GM18951 (cell line): ENCODE measurements around the gene ADAR.

Source experiments
- POLR2A ChIP-seq: IDR thresholded peaks from 4 replicates; pipeline ENCODE4 v1.6.1; 2011; ENCODE audit warnings: mild to moderate bottlenecking; ENCODE audit not compliant: insufficient read length, insufficient read depth; ENCODE audit errors: extremely low read depth
- in situ Hi-C: fragments of 300-500 bp; cut with MboI; formaldehyde crosslinking; loops from one replicate; pipeline ENCODE4 v1.12.0; 2022; ENCODE audit warnings: low sequenced_read_pairs, mixed read lengths, inconsistent platforms; ENCODE audit not compliant: unreplicated experiment

Gene ADAR

DNA sequence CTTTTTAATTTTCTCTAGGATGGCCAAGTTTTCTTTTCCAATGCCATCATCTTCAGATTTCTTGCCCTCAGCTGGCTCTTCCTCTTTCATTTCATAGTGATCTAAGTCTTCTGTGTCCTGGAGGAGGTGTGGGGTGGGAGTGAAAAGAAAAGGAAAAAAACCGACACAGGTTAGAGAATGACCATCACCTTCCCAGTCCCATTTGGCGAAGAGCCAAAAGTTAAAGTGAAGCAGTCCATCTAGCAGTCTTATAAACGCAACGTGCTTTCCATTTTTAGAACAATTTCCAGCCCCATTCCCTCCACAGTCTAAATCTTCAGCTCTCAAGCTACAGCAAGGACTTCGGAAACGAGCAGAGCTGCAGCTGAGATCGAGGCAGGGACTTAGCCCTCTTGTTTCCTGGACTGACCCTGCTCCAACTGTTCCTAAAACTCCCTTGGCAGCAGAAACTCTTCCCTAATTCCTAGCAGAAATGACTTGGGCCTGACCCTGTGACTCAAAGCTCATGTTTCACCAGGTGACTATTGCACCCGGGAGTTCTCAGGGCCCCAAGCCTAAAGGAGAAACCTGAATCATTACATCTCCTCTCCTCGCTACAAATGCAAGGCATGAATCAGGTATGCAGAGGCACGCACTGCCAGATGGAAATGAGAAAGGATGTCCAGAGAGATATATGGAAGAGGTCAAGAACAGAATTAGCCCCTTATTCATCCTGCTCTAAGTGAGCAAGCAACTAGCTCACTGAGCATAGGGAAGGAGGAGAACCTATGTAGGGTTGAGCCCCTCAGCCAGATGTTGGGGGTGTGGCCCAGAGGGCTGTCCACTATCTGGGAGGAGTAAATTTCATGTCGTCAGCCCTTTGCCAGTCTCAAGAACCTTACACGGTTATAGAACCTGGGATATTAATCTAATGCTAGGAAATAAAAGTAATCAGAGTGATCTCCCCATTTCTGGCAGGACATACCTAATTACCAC lies 54.6 kb downstream of the ADAR start:
- in situ Hi-C loops: loop anchor here (25.0 kb wide), 1 partner anchor 334 kb away; no protein-coding TSS in a partner anchor
- TF ChIP-seq POLR2A: no peak

DNA sequence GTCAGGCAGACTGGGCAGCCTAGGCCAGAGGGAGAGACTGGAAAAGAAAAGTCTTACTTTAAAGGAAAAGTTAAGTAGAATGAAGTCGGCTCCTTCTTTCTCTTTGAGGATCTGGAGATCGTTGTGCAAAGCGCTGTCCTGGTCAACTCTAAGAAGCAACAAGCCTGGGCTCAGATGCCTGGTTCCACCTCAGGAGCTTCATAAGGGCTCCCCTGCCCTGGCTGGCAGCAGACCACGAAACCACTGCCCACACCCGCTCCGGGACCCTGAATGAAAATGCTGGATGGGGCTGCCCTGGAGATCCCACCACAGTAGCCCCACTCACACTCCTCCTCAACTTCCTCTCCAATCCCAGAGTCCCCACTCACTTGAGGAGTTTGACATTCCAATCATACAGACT lies 56.0 kb downstream of the ADAR start:
- TF ChIP-seq POLR2A: no peak
- in situ Hi-C loops: loop anchor here (25.0 kb wide), 1 partner anchor 335 kb away; no protein-coding TSS in a partner anchor

DNA sequence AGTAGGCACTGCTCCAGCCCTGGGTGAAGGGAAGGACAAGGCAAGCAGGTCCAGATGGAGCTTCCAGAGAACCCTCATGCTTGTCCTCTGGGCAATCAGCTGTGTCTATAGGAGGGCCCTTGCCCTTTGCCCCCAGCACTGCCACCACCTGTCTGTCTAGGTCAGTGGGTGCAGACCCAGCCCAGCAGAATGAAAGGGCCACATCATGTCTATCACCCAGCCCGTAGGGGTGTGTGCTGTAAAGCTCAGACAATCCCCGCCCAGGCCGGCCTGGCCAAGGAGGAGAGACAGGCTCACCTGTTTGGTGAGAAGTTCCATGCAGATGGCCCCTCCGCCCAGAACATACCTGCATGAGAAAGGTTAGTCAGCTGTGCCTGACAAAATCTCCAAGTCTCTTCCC lies 56.5 kb downstream of the ADAR start:
- TF ChIP-seq POLR2A: no peak
- in situ Hi-C loops: loop anchor here (25.0 kb wide), 1 partner anchor 336 kb away; no protein-coding TSS in a partner anchor

DNA sequence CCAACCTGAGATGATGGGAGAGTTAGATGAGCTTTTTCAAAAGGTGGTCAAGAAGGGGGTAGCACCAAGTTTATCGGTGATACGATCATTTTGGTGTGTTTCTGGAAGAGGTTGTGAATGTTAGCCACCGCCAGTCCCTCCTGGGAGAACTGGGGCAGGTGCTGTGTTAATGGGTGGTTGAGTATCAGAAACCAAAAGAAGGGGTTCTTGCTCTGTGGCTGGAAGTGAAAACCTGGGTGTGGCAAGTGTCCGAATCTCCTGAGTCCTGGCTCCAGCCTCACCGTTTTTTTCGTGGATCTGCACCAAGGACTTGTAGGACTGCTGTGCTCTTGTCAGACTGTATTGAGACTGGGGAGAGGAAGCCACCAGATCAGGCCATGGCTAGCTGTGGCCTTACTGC lies 57.3 kb downstream of the ADAR start:
- in situ Hi-C loops: loop anchor here (25.0 kb wide), 1 partner anchor 337 kb away; no protein-coding TSS in a partner anchor
- no peak for TF ChIP-seq POLR2A

DNA sequence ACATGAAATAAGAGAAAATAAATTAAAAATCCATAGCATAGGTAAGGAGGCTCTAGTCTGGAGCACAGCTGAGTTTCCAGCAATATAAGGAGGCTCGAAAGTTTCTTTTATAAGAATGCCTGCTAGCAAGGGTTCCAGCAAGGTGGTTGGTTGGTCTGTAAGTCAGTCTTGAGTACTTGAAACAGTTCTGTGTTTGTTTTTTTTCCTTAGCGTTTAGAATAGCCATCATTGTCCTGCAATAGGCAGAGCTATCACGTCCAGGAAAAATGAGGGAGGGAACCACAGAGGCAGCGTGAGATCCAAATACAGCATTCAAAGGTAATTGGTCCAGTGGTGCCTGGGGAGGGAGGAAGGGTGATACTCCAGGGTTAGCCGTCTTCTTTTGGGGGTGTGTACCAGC lies 57.9 kb downstream of the ADAR start:
- TF ChIP-seq POLR2A: no peak

DNA sequence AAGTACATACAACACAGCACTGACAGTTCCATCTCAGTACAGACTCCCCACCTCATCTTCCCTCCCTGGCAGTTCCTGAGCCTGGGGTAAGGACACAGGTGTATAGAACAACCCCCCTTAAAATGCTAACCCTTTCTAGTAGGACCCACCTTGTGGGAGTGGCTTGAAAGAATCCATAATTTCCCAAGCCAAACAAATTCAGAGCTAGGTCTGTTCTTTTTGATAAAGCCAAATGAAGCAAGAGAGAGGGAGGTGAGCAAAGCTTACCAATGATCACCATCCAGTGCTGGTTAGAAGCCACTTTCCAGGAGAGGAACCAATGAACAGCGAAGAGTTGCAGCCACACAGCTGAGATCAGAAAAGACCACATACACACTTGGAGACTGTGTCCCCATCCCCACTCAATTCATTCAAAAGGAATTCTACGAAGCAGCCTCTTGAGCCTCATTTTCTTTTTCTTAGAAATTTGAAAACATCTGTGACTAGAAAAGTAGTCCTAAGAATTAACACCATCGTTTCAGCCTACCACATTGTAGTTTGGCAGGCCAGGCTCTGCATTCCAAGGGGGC lies 58.7 kb downstream of the ADAR start:
- no peak for TF ChIP-seq POLR2A
- in situ Hi-C loops: no loop called here

More for the DNA sequence above, 57.9 kb downstream of the ADAR start:
- in situ Hi-C loops: loop anchor here (25.0 kb wide), 1 partner anchor 337 kb away; no protein-coding TSS in a partner anchor

DNA sequence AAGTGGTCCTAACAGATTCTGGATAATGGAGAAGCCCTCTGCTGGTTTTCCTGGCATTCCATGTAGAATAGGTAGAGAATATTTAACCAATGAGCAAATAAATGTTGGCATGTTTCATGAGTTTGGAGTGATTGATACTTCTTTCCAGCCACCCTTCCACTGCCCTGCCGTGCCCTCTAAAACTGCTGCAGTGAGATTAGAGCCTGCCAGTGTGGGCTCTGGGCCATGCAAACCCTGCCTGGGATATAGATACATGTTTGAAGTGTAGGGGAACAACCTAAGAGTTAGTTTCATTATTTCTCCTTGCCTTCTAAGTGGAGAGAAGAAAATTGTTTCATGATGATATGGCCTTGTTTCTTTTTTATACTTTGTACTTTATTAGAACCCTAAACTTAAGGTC lies 60.0 kb downstream of the ADAR start:
- in situ Hi-C loops: no loop called here
- no peak for TF ChIP-seq POLR2A

DNA sequence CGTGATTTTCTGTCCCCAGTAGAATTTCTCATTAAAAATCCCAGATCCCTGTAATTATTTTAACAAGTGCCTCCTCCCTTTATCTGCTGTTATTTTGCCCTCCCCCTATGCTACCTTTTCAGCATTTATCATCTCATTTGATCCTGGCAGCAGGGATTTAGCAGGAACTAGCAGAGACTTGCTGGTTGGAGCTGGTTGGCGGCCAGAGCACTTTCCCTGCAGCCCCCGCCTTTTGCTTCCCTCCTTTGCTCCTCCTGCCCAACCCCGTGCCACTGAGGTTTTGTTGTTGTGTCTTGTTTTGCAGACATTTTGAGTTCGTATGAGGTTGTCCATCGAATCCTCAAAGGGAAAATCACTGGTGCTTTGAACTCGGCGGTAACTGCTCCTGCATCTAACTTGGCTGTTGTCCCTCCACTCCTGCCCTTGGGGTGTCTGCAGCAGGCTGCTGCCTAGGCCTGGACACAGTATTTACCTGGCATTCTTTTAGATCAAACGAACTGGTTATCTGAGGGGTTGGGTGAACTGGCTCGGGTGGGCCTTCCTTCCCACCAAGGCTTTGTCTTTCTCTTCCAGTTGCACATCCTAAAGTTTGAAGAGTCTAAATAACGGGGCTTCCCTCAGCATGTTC lies 60.8 kb downstream of the ADAR start:
- TF ChIP-seq POLR2A: no peak
- in situ Hi-C loops: no loop called here

DNA sequence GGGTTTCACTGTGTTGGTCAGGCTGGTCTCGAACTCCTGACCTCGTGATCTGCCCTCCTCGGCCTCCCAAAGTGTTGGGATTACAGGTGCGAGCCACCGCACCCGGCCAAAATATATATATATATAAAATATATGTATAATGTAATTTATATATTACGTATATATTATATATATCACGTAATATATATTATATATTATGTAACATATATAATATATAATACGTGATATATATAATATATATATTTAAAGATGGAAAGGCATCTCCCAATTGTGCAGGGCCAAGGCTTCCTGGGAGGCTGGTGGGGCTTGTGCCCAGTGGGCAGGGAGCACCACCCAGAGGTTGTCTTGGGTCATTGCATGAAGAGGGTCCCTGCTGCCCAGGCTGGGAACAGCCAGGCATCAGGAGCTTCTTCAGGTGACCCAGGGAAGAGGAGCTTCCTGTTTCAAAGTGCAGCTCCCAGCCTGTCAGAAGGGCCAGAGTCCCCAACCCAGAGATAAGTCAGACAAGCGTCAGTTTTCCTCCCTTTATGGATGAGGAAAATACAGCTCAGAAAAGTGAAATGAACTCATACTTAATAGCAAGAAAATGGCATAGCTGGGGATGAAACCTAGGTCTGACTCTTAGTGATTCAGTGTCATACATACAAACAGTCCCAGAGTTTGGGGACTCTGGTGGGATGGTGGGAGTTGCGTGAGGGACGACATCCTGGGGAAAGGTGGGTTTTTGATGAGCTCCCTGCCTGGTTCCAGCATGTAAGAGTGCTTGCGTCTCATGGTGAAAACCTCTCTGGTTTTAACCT lies 61.5 kb downstream of the ADAR start:
- TF ChIP-seq POLR2A: no peak
- in situ Hi-C loops: no loop called here

DNA sequence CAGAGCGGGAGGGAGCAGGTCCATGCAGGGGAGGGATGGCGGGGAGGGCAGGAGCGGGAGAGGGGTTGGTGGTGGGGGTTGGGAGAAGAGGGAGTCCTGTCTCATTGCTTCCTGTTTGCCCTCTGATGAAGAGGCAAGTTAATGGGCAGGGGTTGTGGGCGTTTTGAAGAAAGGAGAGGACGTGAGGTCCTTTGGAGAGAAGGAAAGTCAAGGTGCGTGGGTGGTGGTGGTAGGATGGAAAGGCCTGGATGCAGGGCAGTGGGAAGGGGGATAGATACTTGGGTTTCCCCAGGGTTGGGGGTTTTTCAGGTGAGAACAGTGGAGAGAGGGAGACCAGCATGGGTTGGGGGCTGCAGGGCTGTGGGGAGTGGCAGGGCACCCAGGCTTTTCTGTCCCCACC lies 66.8 kb downstream of the ADAR start:
- TF ChIP-seq POLR2A: no peak
- in situ Hi-C loops: no loop called here

DNA sequence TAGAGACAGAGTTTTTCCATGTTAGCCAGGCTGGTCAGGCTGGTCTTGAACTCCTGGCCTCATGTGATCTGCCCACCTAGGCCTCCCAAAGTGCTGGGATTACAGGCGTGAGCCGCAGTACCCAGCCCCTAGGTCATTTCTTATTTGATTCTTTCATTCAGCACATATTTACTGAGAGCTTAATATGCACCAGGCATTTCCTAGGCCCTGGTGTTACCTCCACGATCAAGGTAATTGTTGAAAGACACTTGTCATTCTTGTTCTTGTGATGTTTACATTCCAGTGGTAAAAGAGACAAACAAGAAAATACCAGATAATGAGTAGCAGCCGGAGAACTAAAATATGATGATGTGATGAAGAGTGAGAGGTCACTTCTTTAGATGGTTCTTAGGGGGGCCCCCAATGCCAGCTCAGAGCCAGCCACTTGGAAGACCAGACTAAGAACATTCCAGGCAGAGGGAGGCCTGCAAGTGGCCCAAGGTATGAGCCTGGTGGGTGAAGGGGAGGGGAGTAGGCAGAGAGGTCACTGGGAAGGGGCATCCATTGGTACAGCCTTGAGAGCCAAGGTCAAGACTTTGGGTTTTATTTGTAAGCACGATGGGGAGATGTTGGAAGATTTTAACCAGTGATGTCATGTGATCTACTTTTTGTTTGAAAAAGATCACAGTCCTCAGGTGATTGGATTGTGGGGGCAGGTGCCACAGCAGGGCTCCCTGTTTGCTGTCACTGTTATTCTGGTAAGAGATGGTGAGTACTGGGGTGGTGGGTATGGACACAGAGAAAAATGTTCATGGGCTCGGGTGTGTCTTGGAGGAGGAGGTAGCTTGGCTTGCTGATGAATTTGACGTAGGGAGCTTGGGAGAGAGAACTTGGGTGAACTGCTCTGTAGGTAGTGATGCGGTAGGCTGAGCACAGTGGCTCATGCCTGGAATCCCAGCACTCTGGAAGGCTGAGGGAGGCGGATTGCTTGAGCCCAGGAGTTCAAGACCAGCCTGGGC lies 68.2 kb downstream of the ADAR start:
- no peak for TF ChIP-seq POLR2A
- in situ Hi-C loops: no loop called here

DNA sequence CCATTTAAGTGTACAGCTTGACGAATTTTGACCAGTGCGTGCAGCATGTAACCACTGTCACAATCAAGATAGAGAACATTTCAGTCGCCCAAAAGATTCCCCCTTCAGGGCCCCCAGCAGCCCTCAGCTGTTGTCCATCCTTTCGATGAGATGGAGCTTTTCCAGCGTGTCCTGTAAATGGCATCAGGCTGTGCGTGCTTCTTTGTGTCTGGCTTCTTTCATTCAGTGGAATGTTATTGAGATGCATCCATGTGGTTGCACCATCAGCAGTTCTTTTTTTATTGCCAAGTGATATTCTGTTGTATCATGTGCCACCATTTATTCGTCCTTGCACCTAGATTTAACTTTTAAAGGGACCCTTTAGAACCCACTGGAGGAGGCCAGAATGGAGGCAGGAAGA lies 71.4 kb downstream of the ADAR start:
- in situ Hi-C loops: no loop called here
- TF ChIP-seq POLR2A: no peak
